GM12878 (cell line): ENCODE data around the gene GAK. TPM values are rescaled to one million over a fixed set of nuclear protein-coding genes. Genes with fewer than 3 reads are reported as not detected.

Source experiments
- CEBPZ ChIP-seq: fragments of 150-350 bp; IDR thresholded peaks from 2 replicates; pipeline ENCODE4 v1.6.1; 2016; ENCODE audit warnings: low read depth, low read length
- DPF2 ChIP-seq: fragments of 450-650 bp; IDR thresholded peaks from 2 replicates; pipeline ENCODE4 v1.6.1; 2017; ENCODE audit warnings: mild to moderate bottlenecking
- IKZF1 ChIP-seq: fragments of 450-650 bp; conservative IDR thresholded peaks from 2 replicates; pipeline ENCODE4 v1.6.1; 2017; ENCODE audit warnings: antibody characterized with exemption, mild to moderate bottlenecking
- NBN ChIP-seq: fragments of 450-650 bp; IDR thresholded peaks from 2 replicates; pipeline ENCODE4 v1.6.1; 2016
- TARDBP ChIP-seq: IDR thresholded peaks from 2 replicates; pipeline ENCODE4 v1.6.1; 2016; ENCODE audit warnings: borderline replicate concordance
- ZBTB11 ChIP-seq: fragments of 450-650 bp; formaldehyde crosslinking; IDR thresholded peaks from 2 replicates; pipeline ENCODE4 v1.5.0; 2022; ENCODE audit warnings: mild to moderate bottlenecking, missing genetic modification characterization
- polyA plus RNA-seq, 11 experiments: library from polyadenylated mRNA; depleted of rRNA in 4 of 11; unstranded in 6 of 11; stranded (reverse) in 5 of 11; fragments of >200 nt; fragmentation: Nextera tagmentation in 4 of 11; fragmentation: Illumina TruSeq in 1 of 11; extraction: Ambion mirVana in 4 of 11; extraction: Trizol in 1 of 11; gene quantifications; 1 replicate in 1 of 11; 2 replicates in 10 of 11; pipeline versions ENCODE4 v1.2.1 to v1.2.3, GENCODE V29; 2011 to 2016; ENCODE audit warnings: inconsistent platforms in 2 of 11, missing spikeins in 2 of 11, low read depth in 1 of 11
- total RNA-seq, 4 experiments: library from RNA; depleted of rRNA in 3 of 4; stranded (reverse); fragments of >200 nt in 3 of 4; fragmentation: Illumina TruSeq in 1 of 4; extraction: Trizol in 1 of 4; gene quantifications; 2 replicates each; pipeline versions ENCODE4 v1.2.1 to v1.2.3, GENCODE V29; 2013 to 2021

GAK gene
- total and polyA plus RNA-seq, 10 of the 15 experiments (the other 5 are each of a cell fraction or from before 2014, with no cell fraction given) = 0.82 to 127 (median 53.8) TPM

- TF ChIP-seq ZBTB11 (CRISPR knock-in tag) (no peak), NBN (no peak), DPF2 (peak; percentile 71), CEBPZ (no peak), TARDBP (no peak), IKZF1 (peak; percentile 97)
These were observed at the start of gene GAK, which contains the start of gene TMEM175 (continued) for GRCh38 chr4:931960-932712.
